C4-2B (cell line): ENCODE data around the gene PLPPR4.

Experiments used
- ZFX ChIP-seq: fragments of 450-650 bp; IDR thresholded peaks from 2 replicates; pipeline ENCODE4 v1.6.1; 2017
- TF ChIP-seq, protein P1 (sequence below): fragments of 450-650 bp; conservative IDR thresholded peaks from 2 replicates; pipeline ENCODE4 v1.5.1; 2017; ENCODE audit warnings: mild to moderate bottlenecking

GRCh38 chr1:99315305-99315704, 51.0 kb downstream of the PLPPR4 start:
- TF ChIP-seq, protein P1, sequence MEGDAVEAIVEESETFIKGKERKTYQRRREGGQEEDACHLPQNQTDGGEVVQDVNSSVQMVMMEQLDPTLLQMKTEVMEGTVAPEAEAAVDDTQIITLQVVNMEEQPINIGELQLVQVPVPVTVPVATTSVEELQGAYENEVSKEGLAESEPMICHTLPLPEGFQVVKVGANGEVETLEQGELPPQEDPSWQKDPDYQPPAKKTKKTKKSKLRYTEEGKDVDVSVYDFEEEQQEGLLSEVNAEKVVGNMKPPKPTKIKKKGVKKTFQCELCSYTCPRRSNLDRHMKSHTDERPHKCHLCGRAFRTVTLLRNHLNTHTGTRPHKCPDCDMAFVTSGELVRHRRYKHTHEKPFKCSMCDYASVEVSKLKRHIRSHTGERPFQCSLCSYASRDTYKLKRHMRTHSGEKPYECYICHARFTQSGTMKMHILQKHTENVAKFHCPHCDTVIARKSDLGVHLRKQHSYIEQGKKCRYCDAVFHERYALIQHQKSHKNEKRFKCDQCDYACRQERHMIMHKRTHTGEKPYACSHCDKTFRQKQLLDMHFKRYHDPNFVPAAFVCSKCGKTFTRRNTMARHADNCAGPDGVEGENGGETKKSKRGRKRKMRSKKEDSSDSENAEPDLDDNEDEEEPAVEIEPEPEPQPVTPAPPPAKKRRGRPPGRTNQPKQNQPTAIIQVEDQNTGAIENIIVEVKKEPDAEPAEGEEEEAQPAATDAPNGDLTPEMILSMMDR = no peak
- TF ChIP-seq ZFX = no peak
